Lung (tissue), 12 donors: ENCODE measurements around the gene SLC6A17. TPM values are rescaled to one million over a fixed set of nuclear protein-coding genes. Genes with fewer than 3 reads are reported as not detected.

Experiments
- ATAC-seq: fragments of 200-7000 bp; cut with Tn5 transposase; one replicate; pipeline ENCODE4 v1.9.1; 2020; ENCODE audit warnings: moderate number of reproducible peaks; ENCODE audit not compliant: insufficient read depth, low FRiP score
- DNase-seq, 3 donors: peaks; one replicate each; pipeline ENCODE4 v3.0.0-alpha.2; 2013 to 2017
- H3K27ac ChIP-seq, 2 donors: one replicate each; pipeline ENCODE4 v1.5.1; 2013; ENCODE audit warnings: mild to moderate bottlenecking in 2 of 2, moderate library complexity in 2 of 2, control low read depth in 1 of 2, inconsistent platforms in 1 of 2, low read depth in 1 of 2, low read length in 1 of 2
- H3K27me3 ChIP-seq, 3 donors: one replicate each; pipeline ENCODE4 v1.5.1; 2013; ENCODE audit warnings: low read length in 2 of 3; ENCODE audit not compliant: control insufficient read depth in 3 of 3, insufficient read depth in 3 of 3
- H3K36me3 ChIP-seq, 4 donors: one replicate each; pipeline ENCODE4 v1.5.1; 2013; ENCODE audit warnings: low read length in 4 of 4, mild to moderate bottlenecking in 1 of 4, moderate library complexity in 1 of 4; ENCODE audit not compliant: control insufficient read depth in 4 of 4, insufficient read depth in 4 of 4
- H3K4me1 ChIP-seq, 5 donors: one replicate each; pipeline ENCODE4 v1.5.1; 2013; ENCODE audit warnings: low read length in 5 of 5, mild to moderate bottlenecking in 2 of 5, moderate library complexity in 1 of 5; ENCODE audit not compliant: control insufficient read depth in 5 of 5, insufficient read depth in 5 of 5
- H3K4me3 ChIP-seq: one replicate; pipeline ENCODE4 v1.5.1; 2013; ENCODE audit warnings: mild to moderate bottlenecking, control low read depth, moderate library complexity
- H3K9ac ChIP-seq, 2 donors: one replicate each; pipeline ENCODE4 v1.5.1; 2013; ENCODE audit warnings: low read length in 2 of 2, control low read depth in 1 of 2; ENCODE audit not compliant: insufficient read depth in 1 of 2
- H3K9me3 ChIP-seq, 4 donors: one replicate each; pipeline ENCODE4 v1.5.1; 2013; ENCODE audit warnings: low read length in 3 of 4, mild to moderate bottlenecking in 1 of 4, moderate library complexity in 1 of 4; ENCODE audit not compliant: control insufficient read depth in 4 of 4, insufficient read depth in 3 of 4
- CTCF ChIP-seq: IDR thresholded peaks from 2 replicates; pipeline ENCODE4 v1.5.1; 2012; ENCODE audit warnings: mild to moderate bottlenecking; ENCODE audit errors: control extremely low read depth, extremely low read depth
- WGBS, 2 donors: extraction: QIAGEN DNeasy Blood & Tissue Kit; methylation state at CpG; one replicate each; pipeline ENCODE4 v1.1.7; 2013; 5-methylcytosine and 5-hydroxymethylcytosine counted together
- polyA plus RNA-seq, 2 donors: library from polyadenylated mRNA; stranded (reverse); fragments of 200-250 nt; gene quantifications; one replicate each; pipeline ENCODE4 v1.2.1, GENCODE V29; 2013
- total RNA-seq, 2 donors: library from RNA; depleted of rRNA in 1 of 2; stranded (reverse); fragments of >200 nt in 1 of 2; gene quantifications; one replicate each; pipeline ENCODE4 v1.2.1, GENCODE V29; 2014 to 2021
- donor health status: control.
- donor health status: control.
- donor health status: Bipolar disorder and iron deficiency.
- donor health status: healthy.
- donor health status: DM: yes; HTN: yes; CAD: no.

SLC6A17 gene
- total and polyA plus RNA-seq, 4 donors: 0.02 to 0.09 (median 0.03) TPM

GRCh38 chr1:110237386-110238152 lies 87.3 kb downstream of the SLC6A17 start:
- Histone ChIP-seq H3K4me3 (no peak overlapping the region), H3K9me3 (peaks cover 0 to 5% (median under 1%) of the 10 kb centered on the region in 4 donors), H3K27ac (no peak overlapping the region), H3K27me3 (peaks cover 0 to 5% (median 0%) of the 10 kb centered on the region in 3 donors), H3K36me3 (peaks cover 0 to 7% (median 0%) of the 10 kb centered on the region in 4 donors), H3K9ac (no peak overlapping the region), H3K4me1 (peaks cover 0 to 25% (median 10%) of the 10 kb centered on the region in 5 donors)
- no peak for ATAC-seq
- WGBS, 2 donors: 85 to 88% methylated on average over 13 of the region's 13 CpGs
- TF ChIP-seq CTCF: no peak
- DNase-seq: no peak

- Histone ChIP-seq H3K27me3 (peaks cover 0 to 5% (median 0%) of the 10 kb centered on the region in 3 donors), H3K36me3 (no peaks in the 10 kb centered on the region), H3K9ac (no peak overlapping the region), H3K4me3 (no peak overlapping the region), H3K9me3 (no peaks in the 10 kb centered on the region), H3K27ac (no peak overlapping the region), H3K4me1 (peaks cover 0 to 25% (median 10%) of the 10 kb centered on the region in 5 donors)
- ATAC-seq: no peak
- peak; percentile 47 to 74 (median 70) for DNase-seq
- TF ChIP-seq CTCF: no peak
- WGBS, 2 donors: 66% methylated on average over 11 of the region's 11 CpGs
Observed at GRCh38 chr1:110239441-110240430, 89.4 kb downstream of the SLC6A17 start.

GRCh38 chr1:110240476-110241210 lies 90.3 kb downstream of the SLC6A17 start:
- Histone ChIP-seq H3K4me1 (peaks cover 0 to 16% (median 2%) of the 10 kb centered on the region in 5 donors), H3K9ac (no peak overlapping the region), H3K36me3 (no peaks in the 10 kb centered on the region), H3K4me3 (no peak overlapping the region), H3K27me3 (peaks cover 0 to 7% (median 0%) of the 10 kb centered on the region in 3 donors), H3K27ac (peak overlapping the region in 1 of 2 donors; percentile 20), H3K9me3 (no peaks in the 10 kb centered on the region)
- 75 to 86% methylated on average over 13 of the region's 13 CpGs for WGBS, 2 donors
- no peak for ATAC-seq
- no peak for DNase-seq
- no peak for TF ChIP-seq CTCF
